HCT116 (cell line): ENCODE measurements around the gene ADGRG7. TPM values are rescaled to one million over a fixed set of nuclear protein-coding genes. Genes with fewer than 3 reads are reported as not detected.

Source experiments
- ATAC-seq: fragments of 200-7000 bp; cut with Tn5 transposase; 2 replicates; pipeline ENCODE4 v1.9.1; 2020; ENCODE audit warnings: mild to moderate bottlenecking, moderate library complexity
- BruUV-seq: library from RNA; stranded (reverse); fragments of 400-500 nt; replicated peaks from 2 replicates; lab custom pipeline; 2021; lab: Mats Ljungman, UMichigan
- CTCF ChIA-PET: fragments of 300-600 bp; sonication (Branson Sonifier 250); formaldehyde crosslinking; loops from one replicate; lab custom pipeline; 2021; ENCODE audit warnings: antibody characterized with exemption; lab: Charles Lee
- POLR2A ChIA-PET: fragments of 300-600, 350-600 bp; sonication (Branson Sonifier 250); formaldehyde crosslinking; loops from one replicate; lab custom pipeline; 2021; ENCODE audit warnings: antibody characterized with exemption; lab: Charles Lee
- RAD21 ChIA-PET, 2 experiments: fragments of 300-600 bp; sonication (Branson Sonifier 250); formaldehyde crosslinking; loops; one replicate each; lab custom pipeline; 2023; ENCODE audit warnings: low total read pairs in 2 of 2; ENCODE audit not compliant: uncharacterized antibody in 2 of 2, unreplicated experiment in 2 of 2, low non-redundant PET in 1 of 2; lab: Charles Lee
- DNase-seq: peaks from one replicate; pipeline ENCODE4 v3.0.0-alpha.2; 2010; ENCODE audit warnings: low read depth, low spot score
- H2AFZ ChIP-seq: fragments of 200-600 bp; shearing (Covaris generic), sonication (generic); 2 replicates; pipeline ENCODE4 v1.6.1; 2017; ENCODE audit warnings: low read depth, mixed run types, mixed read lengths, antibody characterized with exemption, low read length; ENCODE audit not compliant: poor library complexity, severe bottlenecking
- H3K27ac ChIP-seq: 2 replicates; pipeline ENCODE4 v1.5.1; 2012; ENCODE audit warnings: low read depth, low read length
- H3K27me3 ChIP-seq: fragments of 200-600 bp; sonication (generic); 2 replicates; pipeline ENCODE4 v1.6.1; 2016; ENCODE audit warnings: mixed run types, low read length, mixed read lengths; ENCODE audit not compliant: insufficient read depth
- H3K36me3 ChIP-seq, 2 experiments: fragments of 200-500 bp in 1 of 2; fragments of 200-600 bp in 1 of 2; sonication (Bioruptor generic) in 1 of 2; sonication (generic) in 1 of 2; 2 replicates each; pipeline versions ENCODE4 v1.5.1 to v1.6.1; 2014 to 2016; ENCODE audit warnings: low read length in 2 of 2, inconsistent platforms in 1 of 2, mixed read lengths in 1 of 2, mixed run types in 1 of 2; ENCODE audit not compliant: insufficient read depth in 2 of 2, control insufficient read depth in 1 of 2
- H3K4me1 ChIP-seq, 2 experiments: fragments of 200-600 bp in 1 of 2; sonication (generic) in 1 of 2; 2 replicates each; pipeline versions ENCODE4 v1.5.1 to v1.6.1; 2012 to 2017; ENCODE audit warnings: low read length in 2 of 2, inconsistent platforms in 1 of 2, mild to moderate bottlenecking in 1 of 2, mixed read lengths in 1 of 2, mixed run types in 1 of 2, moderate library complexity in 1 of 2; ENCODE audit not compliant: insufficient read depth in 2 of 2, control insufficient read depth in 1 of 2
- H3K4me2 ChIP-seq: fragments of 200-600 bp; sonication (generic); 2 replicates; pipeline ENCODE4 v1.6.1; 2017; ENCODE audit warnings: mixed run types, low read length, mixed read lengths
- H3K4me3 ChIP-seq, 2 experiments: fragments of 200-600 bp in 1 of 2; sonication (generic) in 1 of 2; replicated peaks in 1 of 2; 2 replicates each; pipeline ENCODE4 v1.5.1; 2011 to 2016; ENCODE audit warnings: low read length in 2 of 2, control low read depth in 1 of 2, low read depth in 1 of 2, mild to moderate bottlenecking in 1 of 2, mixed read lengths in 1 of 2, mixed run types in 1 of 2
- H3K79me2 ChIP-seq: fragments of 200-600 bp; sonication (generic); 2 replicates; pipeline ENCODE4 v1.6.1; 2017; ENCODE audit warnings: mild to moderate bottlenecking, mixed run types, low read length, moderate library complexity, mixed read lengths; ENCODE audit not compliant: insufficient read depth
- H3K9ac ChIP-seq: fragments of 200-600 bp; sonication (generic); 2 replicates; pipeline ENCODE4 v1.6.1; 2016; ENCODE audit warnings: low read length, mixed read lengths
- H3K9me2 ChIP-seq: fragments of 200-600 bp; sonication (generic), shearing (Covaris generic); 2 replicates; pipeline ENCODE4 v1.6.1; 2017; ENCODE audit warnings: mixed run types, mild to moderate bottlenecking, moderate library complexity; ENCODE audit not compliant: insufficient read depth
- H3K9me3 ChIP-seq, 2 experiments: fragments of 200-500 bp in 1 of 2; fragments of 200-600 bp in 1 of 2; sonication (Bioruptor generic) in 1 of 2; sonication (generic) in 1 of 2; 2 replicates each; pipeline ENCODE4 v1.6.1; 2014 to 2017; ENCODE audit warnings: low read length in 2 of 2, mixed read lengths in 2 of 2, inconsistent platforms in 1 of 2, low read depth in 1 of 2, mild to moderate bottlenecking in 1 of 2, mixed run types in 1 of 2, moderate library complexity in 1 of 2; ENCODE audit not compliant: control insufficient read depth in 1 of 2, insufficient read depth in 1 of 2
- H4K20me1 ChIP-seq: fragments of 200-600 bp; sonication (generic), shearing (Covaris generic); 2 replicates; pipeline ENCODE4 v1.6.1; 2017; ENCODE audit warnings: mixed run types, mild to moderate bottlenecking, moderate library complexity; ENCODE audit not compliant: insufficient read depth
- EGR1 ChIP-seq: IDR thresholded peaks from 2 replicates; pipeline ENCODE4 v1.6.1; 2012; ENCODE audit warnings: low read depth
- ELF1 ChIP-seq: IDR thresholded peaks from 2 replicates; pipeline ENCODE4 v1.6.1; 2012; ENCODE audit warnings: low read depth, borderline replicate concordance
- EZH2 ChIP-seq: fragments of 200-600 bp; sonication (generic); IDR thresholded peaks from 2 replicates; pipeline ENCODE4 v1.6.1; 2017; ENCODE audit warnings: antibody characterized with exemption, mixed run types
- EZH2phosphoT487 ChIP-seq: fragments of 200-600 bp; IDR thresholded peaks from 2 replicates; pipeline ENCODE4 v1.6.1; 2018; ENCODE audit warnings: antibody characterized with exemption, borderline replicate concordance
- FOSL1 ChIP-seq: IDR thresholded peaks from 2 replicates; pipeline ENCODE4 v1.6.1; 2012; ENCODE audit warnings: low read depth
- JUND ChIP-seq: IDR thresholded peaks from 2 replicates; pipeline ENCODE4 v1.6.1; 2012
- POLR2AphosphoS5 ChIP-seq: IDR thresholded peaks from 2 replicates; pipeline ENCODE4 v1.6.1; 2011; ENCODE audit warnings: mild to moderate bottlenecking, low read depth, low read length, moderate library complexity
- SIN3A ChIP-seq: IDR thresholded peaks from 2 replicates; pipeline ENCODE4 v1.6.1; 2012; ENCODE audit warnings: low read depth
- SRF ChIP-seq: IDR thresholded peaks from 2 replicates; pipeline ENCODE4 v1.6.1; 2012; ENCODE audit warnings: low read depth
- YY1 ChIP-seq: IDR thresholded peaks from 2 replicates; pipeline ENCODE4 v1.6.1; 2011; ENCODE audit warnings: low read length, low read depth, moderate library complexity, mild to moderate bottlenecking; ENCODE audit not compliant: insufficient replicate concordance; ENCODE audit errors: extremely low read depth
- ZFX ChIP-seq: fragments of 450-650 bp; IDR thresholded peaks from 2 replicates; pipeline ENCODE4 v1.6.1; 2017
- ZNF274 ChIP-seq: fragments of 200-500 bp; sonication (Bioruptor generic); IDR thresholded peaks from 2 replicates; pipeline ENCODE4 v1.6.1; 2014; ENCODE audit warnings: mild to moderate bottlenecking, low read depth, low read length, inconsistent platforms
- intact Hi-C: fragments of 100-400 bp; cut with micrococcal nuclease; formaldehyde crosslinking; loops from 2 replicates; pipeline ENCODE4 v1.10.0; 2022
- total RNA-seq: library from RNA; stranded (reverse); gene quantifications from one replicate; pipeline ENCODE4 v1.2.1, GENCODE V29; 2021; ENCODE audit not compliant: unreplicated experiment
- TF ChIP-seq, protein P1 (sequence below): IDR thresholded peaks from 2 replicates; pipeline ENCODE4 v1.6.1; 2012
- TF ChIP-seq, protein P2 (sequence below): IDR thresholded peaks from 2 replicates; pipeline ENCODE4 v1.6.1; 2011; ENCODE audit warnings: mild to moderate bottlenecking, low read length, moderate library complexity; ENCODE audit not compliant: insufficient replicate concordance; ENCODE audit errors: extremely low read depth
- TF ChIP-seq, protein P3 (sequence below), 3 experiments: fragments of 200-600 bp in 1 of 3; sonication (generic) in 1 of 3; IDR thresholded peaks in 2 of 3; conservative IDR thresholded peaks in 1 of 3; 2 replicates each; pipeline ENCODE4 v1.5.1; 2012 to 2017; ENCODE audit warnings: low read depth in 2 of 3, low read length in 2 of 3, antibody characterized with exemption in 1 of 3, borderline replicate concordance in 1 of 3, control low read depth in 1 of 3, mild to moderate bottlenecking in 1 of 3, mixed read lengths in 1 of 3, mixed run types in 1 of 3, moderate library complexity in 1 of 3; ENCODE audit not compliant: insufficient read depth in 1 of 3

The ADGRG7 gene
- total RNA-seq, 1 experiment from 2014 or later: not detected

DNA sequence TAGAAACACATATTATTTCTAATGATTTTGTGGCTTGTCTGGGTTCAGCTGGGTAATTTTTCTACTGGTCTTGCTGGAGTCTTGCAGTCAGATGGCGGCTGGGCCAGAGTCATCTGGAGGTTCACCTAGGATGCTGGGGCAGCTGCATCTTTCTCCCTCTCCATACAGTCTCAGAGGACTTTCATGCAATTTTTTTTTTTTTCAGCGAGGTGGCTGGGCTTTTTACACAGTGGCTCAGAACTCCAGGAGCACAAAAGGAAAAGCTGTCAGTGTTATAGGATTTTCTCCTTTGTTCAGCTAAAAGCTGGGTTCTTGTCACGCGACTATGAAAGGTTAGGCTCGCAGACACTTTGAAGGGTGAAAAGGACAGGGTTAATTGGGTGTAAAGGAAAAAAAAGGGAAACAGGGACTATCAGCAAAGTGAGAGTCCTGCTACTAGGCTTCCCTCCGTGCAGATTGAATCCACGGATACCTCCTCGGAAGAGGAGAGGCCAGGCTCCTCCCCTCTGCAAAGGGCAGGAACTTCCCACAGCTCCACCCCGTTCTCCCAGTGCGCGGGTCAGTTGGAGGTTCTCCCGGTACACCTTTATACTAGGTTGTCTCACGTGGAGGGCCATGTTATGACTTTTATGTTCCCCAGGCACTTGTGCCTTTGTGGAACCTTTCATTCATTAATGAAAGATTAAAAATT is 44.3 kb downstream of the ADGRG7 start:
- H3K9me3 ChIP-seq: no peaks in the 10 kb centered on the region
- H3K4me3 ChIP-seq: no peak overlapping the region
- H3K27me3 ChIP-seq: no peaks in the 10 kb centered on the region
- TF ChIP-seq, protein P1, sequence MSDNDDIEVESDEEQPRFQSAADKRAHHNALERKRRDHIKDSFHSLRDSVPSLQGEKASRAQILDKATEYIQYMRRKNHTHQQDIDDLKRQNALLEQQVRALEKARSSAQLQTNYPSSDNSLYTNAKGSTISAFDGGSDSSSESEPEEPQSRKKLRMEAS: no peak
- no peak for TF ChIP-seq ZFX
- no peak for TF ChIP-seq SIN3A
- TF ChIP-seq, protein P2, sequence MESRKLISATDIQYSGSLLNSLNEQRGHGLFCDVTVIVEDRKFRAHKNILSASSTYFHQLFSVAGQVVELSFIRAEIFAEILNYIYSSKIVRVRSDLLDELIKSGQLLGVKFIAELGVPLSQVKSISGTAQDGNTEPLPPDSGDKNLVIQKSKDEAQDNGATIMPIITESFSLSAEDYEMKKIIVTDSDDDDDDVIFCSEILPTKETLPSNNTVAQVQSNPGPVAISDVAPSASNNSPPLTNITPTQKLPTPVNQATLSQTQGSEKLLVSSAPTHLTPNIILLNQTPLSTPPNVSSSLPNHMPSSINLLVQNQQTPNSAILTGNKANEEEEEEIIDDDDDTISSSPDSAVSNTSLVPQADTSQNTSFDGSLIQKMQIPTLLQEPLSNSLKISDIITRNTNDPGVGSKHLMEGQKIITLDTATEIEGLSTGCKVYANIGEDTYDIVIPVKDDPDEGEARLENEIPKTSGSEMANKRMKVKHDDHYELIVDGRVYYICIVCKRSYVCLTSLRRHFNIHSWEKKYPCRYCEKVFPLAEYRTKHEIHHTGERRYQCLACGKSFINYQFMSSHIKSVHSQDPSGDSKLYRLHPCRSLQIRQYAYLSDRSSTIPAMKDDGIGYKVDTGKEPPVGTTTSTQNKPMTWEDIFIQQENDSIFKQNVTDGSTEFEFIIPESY: no peak
- TF ChIP-seq, protein P3, sequence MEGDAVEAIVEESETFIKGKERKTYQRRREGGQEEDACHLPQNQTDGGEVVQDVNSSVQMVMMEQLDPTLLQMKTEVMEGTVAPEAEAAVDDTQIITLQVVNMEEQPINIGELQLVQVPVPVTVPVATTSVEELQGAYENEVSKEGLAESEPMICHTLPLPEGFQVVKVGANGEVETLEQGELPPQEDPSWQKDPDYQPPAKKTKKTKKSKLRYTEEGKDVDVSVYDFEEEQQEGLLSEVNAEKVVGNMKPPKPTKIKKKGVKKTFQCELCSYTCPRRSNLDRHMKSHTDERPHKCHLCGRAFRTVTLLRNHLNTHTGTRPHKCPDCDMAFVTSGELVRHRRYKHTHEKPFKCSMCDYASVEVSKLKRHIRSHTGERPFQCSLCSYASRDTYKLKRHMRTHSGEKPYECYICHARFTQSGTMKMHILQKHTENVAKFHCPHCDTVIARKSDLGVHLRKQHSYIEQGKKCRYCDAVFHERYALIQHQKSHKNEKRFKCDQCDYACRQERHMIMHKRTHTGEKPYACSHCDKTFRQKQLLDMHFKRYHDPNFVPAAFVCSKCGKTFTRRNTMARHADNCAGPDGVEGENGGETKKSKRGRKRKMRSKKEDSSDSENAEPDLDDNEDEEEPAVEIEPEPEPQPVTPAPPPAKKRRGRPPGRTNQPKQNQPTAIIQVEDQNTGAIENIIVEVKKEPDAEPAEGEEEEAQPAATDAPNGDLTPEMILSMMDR (IDR thresholded peaks at IDR 0.05 in 2 of 3, conservative IDR thresholded peaks at IDR 0.05 in 1 of 3; ENCODE audit: borderline replicate concordance in 1 of 3, insufficient read depth in 1 of 3, low read depth in 2 of 3, low read length in 2 of 3): no peak
- no peak for TF ChIP-seq FOSL1
- no peak for TF ChIP-seq YY1
- no peak for TF ChIP-seq POLR2AphosphoS5
- TF ChIP-seq ZNF274: no peak
- TF ChIP-seq SRF: no peak
- no peak for TF ChIP-seq EZH2phosphoT487
- TF ChIP-seq JUND: no peak
- no peak for TF ChIP-seq EGR1
- TF ChIP-seq ELF1: no peak
- TF ChIP-seq EZH2: no peak
- no peak overlapping the region for H3K27ac ChIP-seq
- no peak overlapping the region for H3K9ac ChIP-seq
- intact Hi-C loops: no loop called here
- no peaks in the 10 kb centered on the region for H3K9me2 ChIP-seq
- no peaks in the 10 kb centered on the region for H4K20me1 ChIP-seq
- BruUV-seq: no TSS peak
- ChIA-PET POLR2A (no interaction called here), CTCF (no interaction called here), RAD21 (no interaction called here)
- no peak overlapping the region for H3K4me2 ChIP-seq
- H2AFZ ChIP-seq: no peak overlapping the region
- ATAC-seq (no peak), DNase-seq (no peak)
- H3K79me2 ChIP-seq: no peaks in the 10 kb centered on the region
- H3K36me3 ChIP-seq: no peaks in the 10 kb centered on the region
- H3K4me1 ChIP-seq: peaks cover 6 to 13% of the 10 kb centered on the region in 2 experiments; a peak in 3 of 4 replicates
